PC-3 (cell line): ENCODE measurements around the gene HOXC9. TPM values are rescaled to one million over a fixed set of nuclear protein-coding genes. Genes with fewer than 3 reads are reported as not detected.

ENCODE experiments used
- ATAC-seq: fragments of 200-7000 bp; cut with Tn5 transposase; 2 replicates; pipeline ENCODE4 v1.9.1; 2020; ENCODE audit warnings: mild to moderate bottlenecking, moderate library complexity
- BruUV-seq: library from RNA; stranded (reverse); fragments of 400-500 nt; replicated peaks from 2 replicates; lab custom pipeline; 2021; lab: Mats Ljungman, UMichigan
- CTCF ChIA-PET: fragments of 300-600 bp; sonication (Branson Sonifier 250); formaldehyde crosslinking; loops from one replicate; lab custom pipeline; 2022; ENCODE audit warnings: antibody characterized with exemption; lab: Charles Lee
- POLR2A ChIA-PET: fragments of 300-600 bp; sonication (Branson Sonifier 250); formaldehyde crosslinking; loops from one replicate; lab custom pipeline; 2022; ENCODE audit warnings: antibody characterized with exemption; ENCODE audit not compliant: unreplicated experiment; lab: Charles Lee
- DNase-seq: peaks from one replicate; pipeline ENCODE4 v3.0.0-alpha.2; 2015
- H2AFZ ChIP-seq: fragments of 300-600 bp; sonication (generic); 2 replicates; pipeline ENCODE4 v1.6.0; 2016; ENCODE audit warnings: antibody characterized with exemption, low read length
- H3F3A ChIP-seq: fragments of 300-600 bp; sonication (generic); one replicate; pipeline ENCODE4 v1.6.0; 2017; ENCODE audit warnings: antibody characterized with exemption, low read length, control low read depth, mild to moderate bottlenecking; ENCODE audit not compliant: unreplicated experiment
- H3K27ac ChIP-seq: fragments of 300-600 bp; sonication (generic); 2 replicates; pipeline ENCODE4 v1.5.1; 2016; ENCODE audit warnings: mild to moderate bottlenecking, low read length
- H3K27me3 ChIP-seq: fragments of 300-600 bp; sonication (generic); 2 replicates; pipeline ENCODE4 v1.6.1; 2016; ENCODE audit warnings: low read length, mixed read lengths
- H3K36me3 ChIP-seq: fragments of 300-600 bp; sonication (generic); 2 replicates; pipeline ENCODE4 v1.6.1; 2016; ENCODE audit warnings: low read depth, mixed run types, low read length, mixed read lengths
- H3K4me1 ChIP-seq: fragments of 300-600 bp; sonication (generic); 2 replicates; pipeline ENCODE4 v1.5.1; 2016; ENCODE audit warnings: low read length; ENCODE audit not compliant: insufficient read depth
- H3K4me2 ChIP-seq: fragments of 300-600 bp; sonication (generic); 2 replicates; pipeline ENCODE4 v1.6.0; 2016; ENCODE audit warnings: low read length
- H3K4me3 ChIP-seq: fragments of 300-600 bp; sonication (generic); 2 replicates; pipeline ENCODE4 v1.5.1; 2016; ENCODE audit warnings: mild to moderate bottlenecking, low read length, mixed read lengths
- H3K79me2 ChIP-seq: fragments of 300-600 bp; sonication (generic); 2 replicates; pipeline ENCODE4 v1.6.1; 2017; ENCODE audit warnings: low read length, mixed read lengths
- H3K9ac ChIP-seq: fragments of 300-600 bp; sonication (generic); 2 replicates; pipeline ENCODE4 v1.6.0; 2016; ENCODE audit warnings: mild to moderate bottlenecking, low read length
- H3K9me2 ChIP-seq: fragments of 300-600 bp; sonication (generic); replicated peaks from 2 replicates; pipeline ENCODE4 v1.6.1; 2016; ENCODE audit warnings: mixed run types, low read length, mixed read lengths
- H3K9me3 ChIP-seq: fragments of 300-600 bp; sonication (generic); 2 replicates; pipeline ENCODE4 v1.6.1; 2016; ENCODE audit warnings: low read length, mixed read lengths
- H4K20me1 ChIP-seq: fragments of 300-600 bp; sonication (generic); 2 replicates; pipeline ENCODE4 v1.6.1; 2016; ENCODE audit warnings: low read length, mixed read lengths
- EZH2 ChIP-seq: fragments of 300-600 bp; sonication (generic); IDR thresholded peaks from one replicate; pipeline ENCODE4 v1.6.1; 2017; ENCODE audit warnings: antibody characterized with exemption, mild to moderate bottlenecking, low read length; ENCODE audit not compliant: unreplicated experiment
- EZH2phosphoT487 ChIP-seq: fragments of 300-600 bp; sonication (generic); IDR thresholded peaks from 2 replicates; pipeline ENCODE4 v1.6.1; 2018; ENCODE audit warnings: mild to moderate bottlenecking, antibody characterized with exemption, low read length, borderline replicate concordance
- intact Hi-C: fragments of 100-400 bp; cut with micrococcal nuclease; formaldehyde crosslinking; loops from 2 replicates; pipeline ENCODE4 v1.9.0; 2023
- total RNA-seq: library from RNA; depleted of rRNA; stranded (reverse); fragments of >200 nt; gene quantifications from 2 replicates; pipeline ENCODE4 v1.2.3, GENCODE V29; 2014
- TF ChIP-seq, protein P1 (sequence below): fragments of 300-600 bp; sonication (generic); conservative IDR thresholded peaks from 2 replicates; pipeline ENCODE4 v1.5.1; 2017; ENCODE audit warnings: antibody characterized with exemption, low read depth, mild to moderate bottlenecking, low read length

The HOXC9 gene
- total RNA-seq, 1 experiment from 2014 or later, result 1.5 TPM

DNA sequence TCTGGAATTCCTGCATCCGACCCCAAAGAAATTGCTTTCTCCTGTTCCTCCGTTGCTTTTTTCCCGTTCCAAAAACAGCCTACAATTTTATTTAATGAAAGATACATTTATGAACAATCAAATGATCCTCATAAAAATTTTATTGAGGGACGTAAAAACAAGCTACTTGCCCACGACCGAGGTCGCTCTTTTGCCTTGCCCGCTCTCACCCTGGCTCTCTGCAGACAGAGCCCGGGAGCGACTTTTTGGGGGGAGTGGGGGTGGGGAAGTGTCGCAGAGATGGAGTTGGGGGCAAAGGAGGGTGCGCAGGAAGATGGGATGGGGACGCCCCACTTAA lies 1.1 kb upstream of the HOXC9 start:
- POLR2A ChIA-PET, result no interaction called here
- CTCF ChIA-PET, result interaction anchor here (0.6 to 1.1 kb wide), 3 partner anchors 9 to 218 kb away, joined by 3 read pairs; no protein-coding TSS in a partner anchor
- Histone ChIP-seq H3K9me3 (no peaks in the 10 kb centered on the region), H3K79me2 (peaks cover 49% of the 10 kb centered on the region), H3K4me3 (peak overlapping the region; percentile 57), H4K20me1 (no peaks in the 10 kb centered on the region), H2AFZ (peak overlapping the region; percentile 21; the same call in 1 of the 2 replicates), H3K27ac (no peak overlapping the region), H3K36me3 (no peaks in the 10 kb centered on the region), H3K9me2 (no peaks in the 10 kb centered on the region), H3K9ac (no peak overlapping the region), H3K4me2 (peak overlapping the region; percentile 82), H3F3A (no peaks in the 10 kb centered on the region), H3K27me3 (no peaks in the 10 kb centered on the region), H3K4me1 (peaks cover 21% of the 10 kb centered on the region)
- no TSS peak for BruUV-seq
- ATAC-seq, result no peak
- TF ChIP-seq EZH2phosphoT487, result no peak
- TF ChIP-seq, protein P1, sequence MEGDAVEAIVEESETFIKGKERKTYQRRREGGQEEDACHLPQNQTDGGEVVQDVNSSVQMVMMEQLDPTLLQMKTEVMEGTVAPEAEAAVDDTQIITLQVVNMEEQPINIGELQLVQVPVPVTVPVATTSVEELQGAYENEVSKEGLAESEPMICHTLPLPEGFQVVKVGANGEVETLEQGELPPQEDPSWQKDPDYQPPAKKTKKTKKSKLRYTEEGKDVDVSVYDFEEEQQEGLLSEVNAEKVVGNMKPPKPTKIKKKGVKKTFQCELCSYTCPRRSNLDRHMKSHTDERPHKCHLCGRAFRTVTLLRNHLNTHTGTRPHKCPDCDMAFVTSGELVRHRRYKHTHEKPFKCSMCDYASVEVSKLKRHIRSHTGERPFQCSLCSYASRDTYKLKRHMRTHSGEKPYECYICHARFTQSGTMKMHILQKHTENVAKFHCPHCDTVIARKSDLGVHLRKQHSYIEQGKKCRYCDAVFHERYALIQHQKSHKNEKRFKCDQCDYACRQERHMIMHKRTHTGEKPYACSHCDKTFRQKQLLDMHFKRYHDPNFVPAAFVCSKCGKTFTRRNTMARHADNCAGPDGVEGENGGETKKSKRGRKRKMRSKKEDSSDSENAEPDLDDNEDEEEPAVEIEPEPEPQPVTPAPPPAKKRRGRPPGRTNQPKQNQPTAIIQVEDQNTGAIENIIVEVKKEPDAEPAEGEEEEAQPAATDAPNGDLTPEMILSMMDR, result 0 out of 2 replicates have a peak, but pooled peaks have one; percentile 6
- no peak for DNase-seq
- intact Hi-C loops, result no loop called here

DNA sequence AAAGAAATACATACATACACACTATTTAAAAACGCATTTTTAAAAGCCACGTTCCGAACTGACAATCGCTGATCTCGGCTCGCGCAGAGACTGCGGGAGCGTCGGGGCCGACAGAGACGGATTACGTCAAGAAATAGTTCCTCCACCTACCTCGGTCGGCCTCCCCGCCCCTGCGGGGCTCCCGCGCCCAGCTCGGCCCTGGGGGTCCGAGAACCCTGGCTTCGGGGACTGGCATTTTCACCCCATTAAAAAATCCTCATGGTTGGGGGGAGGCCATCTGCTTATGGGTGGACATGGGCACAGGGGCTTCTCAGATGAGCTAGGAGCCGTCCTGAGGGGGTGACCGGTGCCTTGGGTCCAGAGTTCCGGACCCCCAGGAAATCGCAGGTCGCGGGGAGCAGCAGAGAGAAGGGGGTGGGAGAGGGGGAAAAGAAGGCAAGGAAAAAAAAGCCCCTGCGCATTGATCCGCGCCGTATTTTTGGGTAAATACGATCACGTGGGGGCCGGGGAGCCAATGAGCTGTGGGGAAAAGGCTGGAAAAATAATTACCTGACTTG lies 324 bp upstream of the HOXC9 start:
- Histone ChIP-seq H3K9me3 (no peaks in the 10 kb centered on the region), H4K20me1 (no peaks in the 10 kb centered on the region), H3K4me2 (peak overlapping the region; percentile 82), H3K4me1 (peaks cover 17% of the 10 kb centered on the region), H3K27ac (no peak overlapping the region), H3K9ac (peak overlapping the region; percentile 34), H2AFZ (peak overlapping the region; percentile 71), H3F3A (no peaks in the 10 kb centered on the region), H3K4me3 (peak overlapping the region; percentile 57), H3K36me3 (no peaks in the 10 kb centered on the region), H3K9me2 (no peaks in the 10 kb centered on the region), H3K79me2 (peaks cover 41% of the 10 kb centered on the region), H3K27me3 (no peaks in the 10 kb centered on the region)
- ATAC-seq (no peak), DNase-seq (no peak)
- intact Hi-C loops, result no loop called here
- no TSS peak for BruUV-seq
- TF ChIP-seq, protein P1, result no peak
- no peak for TF ChIP-seq EZH2phosphoT487
- no peak for TF ChIP-seq EZH2
- CTCF ChIA-PET, result interaction anchor here (0.6 to 1.1 kb wide), 2 partner anchors 10 to 217 kb away, joined by 3 read pairs; no protein-coding TSS in a partner anchor
- POLR2A ChIA-PET, result no interaction called here

DNA sequence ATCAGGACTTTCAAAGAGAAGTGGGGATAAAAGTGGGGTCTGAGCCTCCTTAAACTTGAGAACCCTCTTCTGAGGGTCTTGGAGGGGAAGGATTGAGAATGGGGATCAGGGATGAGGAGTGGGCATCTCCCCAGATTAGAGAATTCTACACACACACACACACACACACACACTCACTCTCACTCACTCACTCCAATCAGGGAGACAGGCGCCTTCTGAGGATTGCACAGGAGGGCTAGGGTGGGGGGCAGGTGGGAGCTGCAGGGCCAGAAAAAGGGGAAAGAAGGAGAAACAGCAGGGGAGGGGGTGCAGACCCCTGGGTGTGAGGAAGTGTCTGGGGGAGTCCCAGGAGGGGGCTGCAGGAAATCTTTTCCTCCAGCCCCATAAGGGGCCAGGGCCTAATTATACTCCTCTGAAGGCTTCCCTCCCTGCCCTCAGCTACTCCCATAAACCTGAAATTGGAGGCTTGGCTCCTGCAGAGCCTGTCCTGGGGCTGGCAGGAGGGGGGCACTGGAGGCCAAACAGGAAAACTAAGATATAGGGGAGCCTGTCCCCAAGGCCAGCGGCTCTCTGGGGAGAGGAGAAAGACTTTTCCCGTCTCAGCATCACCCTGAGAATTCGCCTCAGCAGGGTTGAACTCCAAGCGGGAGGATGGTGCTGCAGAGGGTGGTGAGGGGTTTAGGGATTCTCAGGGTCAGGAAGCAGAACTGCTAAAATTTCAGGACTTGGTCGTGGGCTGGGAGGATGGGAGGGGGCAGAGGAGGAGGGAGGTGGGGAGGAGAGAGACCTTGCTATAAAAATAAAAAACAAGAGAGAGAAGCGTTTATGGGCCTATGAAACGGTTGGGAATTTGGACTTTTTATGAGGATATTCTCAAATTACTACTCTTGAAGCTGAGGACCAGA lies 1.6 kb downstream of the HOXC9 start:
- Histone ChIP-seq H3K4me1 (peaks cover 11% of the 10 kb centered on the region), H4K20me1 (no peaks in the 10 kb centered on the region), H3K9ac (no peak overlapping the region), H3K9me3 (no peaks in the 10 kb centered on the region), H3K27me3 (no peaks in the 10 kb centered on the region), H3K4me2 (no peak overlapping the region), H3K27ac (no peak overlapping the region), H3K36me3 (no peaks in the 10 kb centered on the region), H3K9me2 (no peaks in the 10 kb centered on the region), H3F3A (no peaks in the 10 kb centered on the region), H3K4me3 (no peak overlapping the region), H2AFZ (no peak overlapping the region), H3K79me2 (peaks cover 24% of the 10 kb centered on the region)
- CTCF ChIA-PET, result interaction anchor here (0.6 kb wide), 1 partner anchor 244 kb away, joined by 15 read pairs; no protein-coding TSS in a partner anchor
- POLR2A ChIA-PET, result no interaction called here
- intact Hi-C loops, result no loop called here
- TF ChIP-seq, protein P1, result no peak
- TF ChIP-seq EZH2, result no peak
- no peak for TF ChIP-seq EZH2phosphoT487
- BruUV-seq, result no TSS peak
- DNase-seq (no peak), ATAC-seq (no peak)
